Heart right ventricle (tissue), 16 donors: Measurements from ENCODE around the gene LUC7L. TPM values are rescaled to one million over a fixed set of nuclear protein-coding genes. Genes with fewer than 3 reads are reported as not detected.
A peak's percentile ranks its signal among the peaks of the same experiment; 100 is the strongest.

ENCODE experiments used
- ATAC-seq, 8 donors: fragments of 200-7000 bp; cut with Tn5 transposase; one replicate each; pipeline ENCODE4 v1.9.1; 2020; ENCODE audit warnings: mild to moderate bottlenecking in 8 of 8, moderate library complexity in 8 of 8, moderate number of reproducible peaks in 1 of 8
- DNase-seq, 2 donors: peaks; one replicate each; pipeline ENCODE4 v3.0.0-alpha.2; 2020
- H3K27ac ChIP-seq, 10 donors: fragments of 200-600 bp; sonication (generic) in 2 of 10; one replicate each; pipeline versions ENCODE4 v1.5.0 to v1.8.0; 2020 to 2022; ENCODE audit warnings: mild to moderate bottlenecking in 3 of 10
- H3K27me3 ChIP-seq, 7 donors: fragments of 200-600 bp; one replicate each; pipeline ENCODE4 v1.8.0; 2021 to 2022; ENCODE audit warnings: mild to moderate bottlenecking in 2 of 7
- H3K36me3 ChIP-seq, 9 donors: fragments of 200-600 bp; sonication (generic) in 1 of 9; one replicate each; pipeline versions ENCODE4 v1.5.0 to v1.8.0; 2020 to 2022; ENCODE audit warnings: mild to moderate bottlenecking in 2 of 9
- H3K4me1 ChIP-seq, 9 donors: fragments of 200-600 bp; sonication (generic) in 1 of 9; one replicate each; pipeline versions ENCODE4 v1.5.0 to v1.8.0; 2020 to 2022; ENCODE audit warnings: mild to moderate bottlenecking in 4 of 9
- H3K4me3 ChIP-seq, 10 donors: fragments of 200-600 bp; sonication (generic) in 2 of 10; one replicate each; pipeline versions ENCODE4 v1.5.0 to v1.8.0; 2020 to 2022; ENCODE audit warnings: mild to moderate bottlenecking in 7 of 10, moderate library complexity in 2 of 10
- H3K9me3 ChIP-seq, 11 donors: fragments of 200-600 bp in 10 of 11; sonication (generic) in 2 of 11; one replicate each; pipeline versions ENCODE4 v1.5.0 to v1.8.0; 2013 to 2022; ENCODE audit warnings: mild to moderate bottlenecking in 2 of 11, control low read depth in 1 of 11, moderate library complexity in 1 of 11
- WGBS, 2 donors: extraction: QIAGEN DNeasy Blood & Tissue Kit; methylation state at CpG; one replicate each; pipeline ENCODE4 v1.1.7; 2013; ENCODE audit warnings: inconsistent platforms in 1 of 2; 5-methylcytosine and 5-hydroxymethylcytosine counted together
- intact Hi-C, 10 donors: fragments of 100-400 bp; cut with DNase I; formaldehyde crosslinking; loops; one replicate each; pipeline versions ENCODE4 v1.11.1 to v1.14.2; 2022
- polyA plus RNA-seq, 2 donors: library from polyadenylated mRNA; stranded (reverse); fragments of 200-250 nt; gene quantifications; one replicate each; pipeline ENCODE4 v1.2.3, GENCODE V29; 2013
- total RNA-seq, 10 donors: library from RNA; stranded (reverse); fragmentation: NEBNext Ultra II Directional in 3 of 10; extraction: Animal tissue kit (Norgen Biotek cat#: 25700) in 3 of 10; gene quantifications; one replicate each; pipeline versions ENCODE4 v1.2.1 to v1.2.4, GENCODE V29; 2021 to 2023
- TF ChIP-seq, protein P1 (sequence below), 9 donors: fragments of 200-600 bp; sonication (generic) in 2 of 9; IDR thresholded peaks; one replicate each; pipeline versions ENCODE4 v1.5.0 to v1.8.0; 2021 to 2022; ENCODE audit warnings: antibody characterized with exemption in 9 of 9, mild to moderate bottlenecking in 5 of 9, moderate library complexity in 1 of 9
- donor health status: Arrhythmogenic right ventricular cardiomyopathy.
- donor health status: ischemic (EF 13 %, LVEDD 7.1; RV severe dilation, severe dysfunction).
- donor health status: healthy with polysubstance abuse.
- donor health status: DM: no; HTN: yes; CAD: no.
- donor health status: DM: no; HTN: no; CAD: no.
- donor health status: ischemic (EF 25% LVEDD 6.9; RV normal size, moderate dysfunction).
- donor health status: ischemic (EF 25% LVEDD 5.7; RV mildly dilated, moderate dysfunction).
- donor health status: healthy.
- donor health status: DM: yes; HTN: yes; CAD: no.
- donor health status: Ischemic cardiomyopathy.
- donor health status: ischemic (EF 35%, LVEDD 5.7; RV mildly dilated, moderate dysfunction).
- donor health status: nonischemic (EF 11% LVEDD 7.7; RV severe dilation, severe dysfunction).
- donor health status: DM: yes; HTN: yes; CAD: no.
- donor health status: PGD.
- donor health status: ischemic (EF 29% LVEDD 5.4; RV normal size, mild dysfunction).
- donor health status: nonischemic (EF 23%, LVEDD 6.1; RV moderate dilation, normal function).

The LUC7L gene
- total and polyA plus RNA-seq, 12 donors, result 14.4 to 139 (median 20.8) TPM

DNA sequence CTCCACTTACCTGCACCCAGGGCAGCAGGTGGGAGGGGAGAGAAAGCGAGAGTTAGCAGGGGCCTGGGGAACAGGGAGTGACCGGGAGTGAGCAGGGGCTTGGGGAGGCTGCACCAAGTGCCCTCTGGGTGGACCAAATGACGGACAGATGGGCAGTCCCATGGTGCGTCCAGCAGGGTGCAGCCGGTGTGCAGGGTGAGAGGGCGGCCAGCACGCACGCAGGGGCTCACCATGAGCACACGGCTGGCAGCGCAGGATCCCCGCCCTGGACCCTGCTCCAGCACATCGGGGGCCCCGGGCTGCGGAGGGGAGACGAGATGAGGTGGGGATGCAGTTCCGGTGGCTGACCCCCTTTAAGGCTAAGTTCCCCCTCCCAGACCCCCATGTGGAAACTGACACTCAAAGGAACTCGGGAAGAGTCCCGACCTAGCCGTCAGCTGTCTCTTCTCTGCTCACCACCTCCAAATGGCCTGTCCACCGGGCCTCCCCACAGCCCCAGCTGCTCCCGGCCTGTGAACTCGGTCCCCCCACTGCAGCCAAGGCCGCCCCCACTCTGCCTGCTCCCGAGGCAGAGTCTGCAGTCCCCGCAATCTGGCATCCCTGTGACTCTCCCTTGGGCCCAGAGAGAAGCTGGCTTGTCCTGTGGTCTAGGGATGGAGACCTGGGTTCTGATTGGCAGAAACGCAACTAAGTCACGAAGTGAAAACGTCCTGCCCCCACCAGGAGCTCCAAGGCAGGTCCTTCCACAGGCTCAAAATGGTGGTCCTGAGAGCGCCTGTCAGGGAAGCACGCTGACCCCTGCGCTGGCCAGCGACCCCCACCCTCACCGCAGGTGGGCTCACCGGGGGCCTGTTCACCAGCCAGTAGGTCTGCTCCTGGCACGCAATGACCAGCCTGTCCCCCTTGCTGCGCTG is 43.6 kb upstream of the LUC7L start:
- DNase-seq (no peak), ATAC-seq (peak in 1 of 8 donors; percentile 3)
- Histone ChIP-seq H3K27me3 (peaks cover 0 to 29% (median 7%) of the 10 kb centered on the region in 7 donors), H3K4me1 (peaks cover 0 to 19% (median 7%) of the 10 kb centered on the region in 9 donors), H3K36me3 (no peaks in the 10 kb centered on the region), H3K4me3 (no peak overlapping the region), H3K9me3 (no peaks in the 10 kb centered on the region), H3K27ac (no peak overlapping the region)
- TF ChIP-seq, protein P1, sequence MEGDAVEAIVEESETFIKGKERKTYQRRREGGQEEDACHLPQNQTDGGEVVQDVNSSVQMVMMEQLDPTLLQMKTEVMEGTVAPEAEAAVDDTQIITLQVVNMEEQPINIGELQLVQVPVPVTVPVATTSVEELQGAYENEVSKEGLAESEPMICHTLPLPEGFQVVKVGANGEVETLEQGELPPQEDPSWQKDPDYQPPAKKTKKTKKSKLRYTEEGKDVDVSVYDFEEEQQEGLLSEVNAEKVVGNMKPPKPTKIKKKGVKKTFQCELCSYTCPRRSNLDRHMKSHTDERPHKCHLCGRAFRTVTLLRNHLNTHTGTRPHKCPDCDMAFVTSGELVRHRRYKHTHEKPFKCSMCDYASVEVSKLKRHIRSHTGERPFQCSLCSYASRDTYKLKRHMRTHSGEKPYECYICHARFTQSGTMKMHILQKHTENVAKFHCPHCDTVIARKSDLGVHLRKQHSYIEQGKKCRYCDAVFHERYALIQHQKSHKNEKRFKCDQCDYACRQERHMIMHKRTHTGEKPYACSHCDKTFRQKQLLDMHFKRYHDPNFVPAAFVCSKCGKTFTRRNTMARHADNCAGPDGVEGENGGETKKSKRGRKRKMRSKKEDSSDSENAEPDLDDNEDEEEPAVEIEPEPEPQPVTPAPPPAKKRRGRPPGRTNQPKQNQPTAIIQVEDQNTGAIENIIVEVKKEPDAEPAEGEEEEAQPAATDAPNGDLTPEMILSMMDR (IDR thresholded peaks at IDR 0.05), result no peak
- intact Hi-C loops, result no loop called here
- WGBS, 2 donors, result 80 to 81% methylated on average over 35 to 36 of the region's 36 CpGs

- peak in 1 of 8 donors; percentile 1 for ATAC-seq
- peaks cover 0 to 6% (median 0%) of the 10 kb centered on the region in 9 donors for H3K36me3 ChIP-seq
- TF ChIP-seq, protein P1 (IDR thresholded peaks at IDR 0.05), result no peak
- DNase-seq, result no peak
- H3K27me3 ChIP-seq, result peaks cover 0 to 16% (median 7%) of the 10 kb centered on the region in 7 donors
- H3K4me3 ChIP-seq, result no peak overlapping the region
- intact Hi-C loops, result no loop called here
- H3K27ac ChIP-seq, result no peak overlapping the region
- WGBS, 2 donors, result 87 to 88% methylated on average over 34 of the region's 34 CpGs
- H3K4me1 ChIP-seq, result peaks cover 0 to 11% (median 7%) of the 10 kb centered on the region in 9 donors
- no peaks in the 10 kb centered on the region for H3K9me3 ChIP-seq
These were observed 41.4 kb upstream of the LUC7L start for GRCh38 chr16:270381-271255.

- DNase-seq, result no peak
- WGBS, 2 donors, result 84 to 86% methylated on average over 23 to 24 of the region's 24 CpGs
- H3K27me3 ChIP-seq, result peaks cover 0 to 4% (median 0%) of the 10 kb centered on the region in 7 donors
- no peaks in the 10 kb centered on the region for H3K4me1 ChIP-seq
- no peaks in the 10 kb centered on the region for H3K9me3 ChIP-seq
- TF ChIP-seq, protein P1 (IDR thresholded peaks at IDR 0.05), result no peak
- intact Hi-C loops, result no loop called here
- no peak for ATAC-seq
- H3K36me3 ChIP-seq, result peaks cover 0 to 19% (median 5%) of the 10 kb centered on the region in 9 donors
- no peak overlapping the region for H3K27ac ChIP-seq
- no peak overlapping the region for H3K4me3 ChIP-seq
These were observed 40.0 kb upstream of the LUC7L start for GRCh38 chr16:269061-269796.
